GM21390 (cell line): ENCODE data around the gene SGSM1.
"Not testable (repeated sequence)": the region's sequence is repeated elsewhere in the genome, so short reads cannot be mapped to it uniquely, and the experiment has no call there.

Experiments used
- ATAC-seq: cut with Tn5 transposase; IDR thresholded peaks from one replicate; pipeline ENCODE4 v1.9.1; 2021; ENCODE audit not compliant: unreplicated experiment

The SGSM1 gene

GRCh38 chr22:24894220-24894975 lies 88.4 kb downstream of the SGSM1 start:
- no peak for ATAC-seq

DNA sequence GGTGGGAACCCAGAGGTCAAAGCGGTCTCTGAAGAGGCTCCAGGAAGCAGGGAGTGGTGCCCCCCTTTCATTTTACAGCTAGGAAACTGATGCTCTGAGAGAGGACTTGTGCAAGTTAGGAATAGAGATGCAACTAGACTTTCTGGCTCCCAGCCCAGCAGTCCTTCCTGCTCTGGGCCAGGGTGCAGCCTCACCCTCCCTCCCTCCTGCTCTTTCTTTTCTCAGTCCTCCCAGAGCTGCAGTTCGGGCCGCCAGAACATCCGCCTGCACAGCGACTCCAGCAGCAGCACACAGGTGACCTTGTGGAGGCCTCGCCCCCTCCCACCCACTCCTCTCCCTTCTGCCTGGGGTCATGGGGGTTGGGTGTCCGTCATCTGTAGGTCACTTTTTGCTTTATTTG lies 89.0 kb downstream of the SGSM1 start:
- no peak for ATAC-seq

- ATAC-seq = no peak
Measured at GRCh38 chr22:24901448-24901847, 95.4 kb downstream of the SGSM1 start.

GRCh38 chr22:24905909-24906308 lies 99.9 kb downstream of the SGSM1 start:
- no peak for ATAC-seq

DNA sequence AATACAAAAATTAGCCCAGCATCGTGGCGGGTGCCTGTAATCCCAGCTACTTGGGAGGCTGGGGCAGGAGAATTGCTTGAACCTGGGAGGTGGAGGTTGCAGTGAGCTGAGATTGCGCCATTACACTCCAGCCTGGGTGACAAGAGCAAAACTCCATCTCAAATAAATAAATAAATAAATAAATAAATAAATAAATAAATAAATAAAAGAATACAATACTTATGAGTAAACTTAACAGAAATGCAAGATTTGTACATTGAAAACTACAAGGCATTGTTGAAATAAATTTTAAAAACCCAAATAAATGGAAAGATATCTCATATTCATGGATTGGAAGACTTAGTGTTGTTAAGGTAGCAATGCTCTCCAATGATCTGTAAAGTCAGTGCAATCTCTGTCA lies 101.1 kb downstream of the SGSM1 start:
- not testable (repeated sequence) for ATAC-seq

DNA sequence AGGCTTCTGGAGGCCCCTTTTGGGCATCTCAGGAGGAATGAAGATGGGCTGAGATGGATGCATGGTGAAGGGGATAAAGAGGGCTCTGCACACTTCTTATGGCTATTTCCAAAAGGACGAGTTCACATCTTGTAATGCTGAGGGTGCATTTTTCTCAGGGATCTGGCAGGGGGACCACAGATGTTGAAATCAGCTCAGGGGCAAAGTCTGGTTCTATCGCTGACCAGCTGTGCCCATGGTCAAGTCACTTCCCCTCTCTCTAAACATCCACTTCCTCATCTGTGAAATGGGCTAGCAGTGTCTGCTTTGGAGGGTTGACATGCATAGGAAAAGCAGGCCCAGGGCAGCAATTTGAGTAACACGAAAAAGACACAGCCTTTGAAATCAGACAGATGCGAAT lies 114.0 kb downstream of the SGSM1 start:
- ATAC-seq = no peak

DNA sequence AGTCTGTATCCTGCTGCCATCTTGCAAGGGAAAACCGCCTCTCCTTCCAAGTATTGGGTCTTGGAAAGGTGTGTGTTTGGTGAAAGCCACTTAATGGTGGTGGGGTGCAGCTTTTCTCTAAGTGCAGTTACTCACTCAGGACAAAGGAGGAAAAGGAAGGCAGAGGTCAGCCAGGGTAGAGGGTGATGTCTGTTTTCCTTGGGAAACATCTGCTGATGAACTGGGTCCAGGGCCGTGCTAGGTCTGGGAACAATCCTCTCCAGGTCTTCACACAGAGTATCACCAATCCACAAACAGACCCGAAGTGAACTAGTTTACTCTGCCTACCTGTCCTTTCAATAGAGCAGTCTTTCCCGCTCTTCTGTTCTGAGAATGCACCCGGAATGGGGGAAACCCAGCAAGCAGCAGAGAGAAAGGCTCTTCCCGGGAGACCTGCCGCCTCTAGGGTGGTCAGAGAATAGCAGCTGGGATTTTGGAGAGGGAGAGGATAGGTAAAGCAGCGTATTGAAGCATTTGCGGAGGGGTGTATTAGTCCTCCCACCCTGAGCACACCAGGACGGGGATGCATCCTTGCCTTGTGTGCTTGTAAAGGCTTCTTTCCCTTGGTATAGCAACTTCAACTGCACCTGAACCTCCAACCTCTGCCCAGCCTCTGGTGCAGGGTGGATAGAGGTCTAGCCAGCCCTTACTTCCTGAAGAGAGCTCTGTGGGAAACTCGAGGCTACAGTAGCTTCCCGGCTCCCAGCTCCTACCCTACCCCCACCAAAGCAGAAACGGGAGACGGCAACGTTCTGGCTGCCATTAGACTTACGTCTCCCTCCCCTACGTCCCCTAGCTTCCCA lies 119.8 kb downstream of the SGSM1 start:
- ATAC-seq = no peak

GRCh38 chr22:24926428-24926725 lies 120.4 kb downstream of the SGSM1 start:
- ATAC-seq = no peak

GRCh38 chr22:24926849-24927579 lies 121.0 kb downstream of the SGSM1 start:
- ATAC-seq = no peak

GRCh38 chr22:24928322-24928721 lies 122.3 kb downstream of the SGSM1 start:
- no peak for ATAC-seq

- ATAC-seq = no peak
Measured at GRCh38 chr22:24930678-24931077, 124.7 kb downstream of the SGSM1 start.

DNA sequence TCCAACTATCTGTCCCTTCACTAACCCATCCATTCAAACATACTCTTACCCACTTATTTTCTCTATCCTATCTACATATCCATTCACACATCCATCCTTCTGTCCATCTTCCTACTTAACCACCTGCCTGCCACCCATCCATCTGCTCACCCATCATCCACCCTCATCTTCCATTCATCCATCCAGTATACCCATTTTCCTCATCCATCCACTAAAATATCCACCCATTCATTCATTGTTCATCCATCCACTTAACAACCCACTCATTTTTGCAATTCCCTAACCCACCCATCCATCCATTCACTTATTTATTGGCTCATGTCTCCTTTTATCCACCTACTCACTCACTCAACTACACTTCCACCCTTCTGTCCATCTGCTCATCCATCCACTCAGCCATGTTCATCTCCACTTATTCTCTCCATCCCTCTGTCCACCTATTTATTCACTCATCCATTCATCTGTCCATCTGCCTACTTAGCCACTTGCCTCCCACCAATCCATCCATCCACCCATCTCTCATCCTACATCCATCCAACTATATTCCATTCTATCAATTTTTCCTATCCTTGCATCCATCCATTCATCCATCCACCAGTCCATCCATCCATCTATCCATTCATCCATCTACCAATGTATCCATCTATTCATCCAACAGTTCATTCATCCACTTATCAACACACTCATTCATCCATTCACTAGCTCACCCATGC lies 129.9 kb downstream of the SGSM1 start:
- ATAC-seq = no peak

GRCh38 chr22:24937114-24937513 lies 131.1 kb downstream of the SGSM1 start:
- no peak for ATAC-seq

- no peak for ATAC-seq
Measured at GRCh38 chr22:24938741-24939341, 132.8 kb downstream of the SGSM1 start.

DNA sequence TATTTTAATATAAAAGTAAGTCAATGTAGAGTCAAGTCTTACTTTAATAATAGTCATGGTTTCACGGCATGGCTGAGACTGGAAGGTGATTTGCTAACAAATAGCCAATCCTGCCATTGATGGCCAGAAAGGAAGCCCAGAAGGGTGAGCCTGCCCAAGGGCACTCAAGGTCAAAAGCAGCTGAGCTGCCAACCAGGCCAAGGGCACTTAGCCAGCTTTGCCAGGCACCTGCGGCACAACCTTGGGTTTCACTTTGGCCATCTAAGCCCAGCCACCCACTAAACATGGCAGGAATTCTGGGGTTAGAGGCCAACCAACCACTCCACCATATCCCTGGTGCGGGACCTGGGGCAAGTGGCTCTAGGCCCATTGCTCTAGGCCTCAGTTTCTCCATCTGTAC lies 136.3 kb downstream of the SGSM1 start:
- ATAC-seq = no peak

GRCh38 chr22:24944217-24944937 lies 138.4 kb downstream of the SGSM1 start:
- ATAC-seq = no peak

GRCh38 chr22:24945430-24945829 lies 139.4 kb downstream of the SGSM1 start:
- no peak for ATAC-seq

DNA sequence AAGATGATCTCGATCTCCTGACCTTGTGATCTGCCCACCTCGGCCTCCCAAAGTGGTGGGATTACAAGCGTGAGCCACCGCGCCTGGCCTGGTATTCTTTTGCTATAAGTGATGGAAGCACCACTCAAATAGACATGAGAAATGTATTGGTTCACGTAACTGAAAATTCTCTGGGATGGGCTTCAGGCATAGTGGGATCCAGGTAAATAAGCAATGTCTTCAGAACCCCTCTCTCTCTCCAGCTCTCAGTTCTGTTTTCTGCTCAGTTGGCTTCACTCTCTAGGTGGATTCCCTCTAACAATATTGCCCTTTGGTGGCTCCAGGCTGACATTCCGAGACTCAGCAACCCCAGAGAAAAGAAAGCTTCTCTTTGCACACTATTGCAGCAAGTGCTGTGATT lies 141.4 kb downstream of the SGSM1 start:
- ATAC-seq = no peak

- ATAC-seq = no peak
Measured at GRCh38 chr22:24947881-24948280, 141.9 kb downstream of the SGSM1 start.
